Skin epidermis (tissue), 12 donors: ENCODE results near the gene PSMG3.

Source experiments
- H3K27ac ChIP-seq, 21 experiments: fragments of 200-600 bp; sonication (generic) in 11 of 21; one replicate each; pipeline ENCODE4 v1.5.0; 2020; ENCODE audit warnings: mild to moderate bottlenecking in 3 of 21, inconsistent platforms in 2 of 21, moderate library complexity in 2 of 21
- H3K4me3 ChIP-seq, 7 experiments: fragments of 200-600 bp; sonication (generic) in 2 of 7; one replicate each; pipeline ENCODE4 v1.5.0; 2020; ENCODE audit warnings: inconsistent platforms in 2 of 7, mild to moderate bottlenecking in 2 of 7, moderate library complexity in 1 of 7

PSMG3 gene

GRCh38 chr7:1561036-1561940 lies 8.5 kb downstream of the PSMG3 start:
- H3K4me3 ChIP-seq: no peak overlapping the region
- H3K27ac ChIP-seq: peak overlapping the region in 10 of 21 experiments; percentile 35 to 87 (median 82)

GRCh38 chr7:1560620-1561031 lies 9.2 kb downstream of the PSMG3 start:
- Histone ChIP-seq H3K27ac (peak overlapping the region in 20 of 21 experiments; percentile 38 to 87 (median 80)), H3K4me3 (peak overlapping the region in 5 of 7 experiments; percentile 5 to 34 (median 19))

- peak overlapping the region in 20 of 21 experiments; percentile 38 to 87 (median 80) for H3K27ac ChIP-seq
- H3K4me3 ChIP-seq: peak overlapping the region in 6 of 7 experiments; percentile 5 to 34 (median 16)
Measured at GRCh38 chr7:1559626-1560590, 9.9 kb downstream of the PSMG3 start.

GRCh38 chr7:1558841-1559625 lies 10.8 kb downstream of the PSMG3 start:
- Histone ChIP-seq H3K27ac (peak overlapping the region in 18 of 21 experiments; percentile 38 to 87 (median 80)), H3K4me3 (peak overlapping the region in 4 of 7 experiments; percentile 5 to 34 (median 14))

GRCh38 chr7:1558181-1558811 lies 11.5 kb downstream of the PSMG3 start:
- no peak overlapping the region for H3K4me3 ChIP-seq
- H3K27ac ChIP-seq: peak overlapping the region in 13 of 21 experiments; percentile 25 to 87 (median 81)

- H3K27ac ChIP-seq: peak overlapping the region in 2 of 21 experiments; percentile 81 to 87
- no peak overlapping the region for H3K4me3 ChIP-seq
Measured at GRCh38 chr7:1557771-1558170, 12.1 kb downstream of the PSMG3 start.

- Histone ChIP-seq H3K4me3 (no peak overlapping the region), H3K27ac (peak overlapping the region in 2 of 21 experiments; percentile 5 to 24)
Measured at GRCh38 chr7:1557006-1557405, 12.8 kb downstream of the PSMG3 start.

- H3K27ac ChIP-seq: peak within 1 kb of the TSS in 17 of 21 experiments; percentile 5 to 83 (median 61)
- peak within 1 kb of the TSS in 2 of 7 experiments; percentile 2 to 22 for H3K4me3 ChIP-seq
Measured at GRCh38 chr7:1555813-1556543, 13.9 kb downstream of the PSMG3 start, which contains the start of gene TMEM184A. Gene TMEM184A (minus strand): TSS chr7:1556205. CDS start chr7:1555484, 721 bp downstream.

GRCh38 chr7:1555046-1555812 lies 14.6 kb downstream of the PSMG3 start:
- Histone ChIP-seq H3K4me3 (peak overlapping the region in 2 of 7 experiments; percentile 2 to 22), H3K27ac (peak overlapping the region in 17 of 21 experiments; percentile 5 to 83 (median 61))

- Histone ChIP-seq H3K4me3 (peak overlapping the region in 1 of 7 experiments; percentile 22), H3K27ac (peak overlapping the region in 5 of 21 experiments; percentile 39 to 83 (median 61))
Measured at GRCh38 chr7:1554333-1555045, 15.3 kb downstream of the PSMG3 start.

GRCh38 chr7:1553512-1554210 lies 16.2 kb downstream of the PSMG3 start:
- no peak overlapping the region for H3K4me3 ChIP-seq
- no peak overlapping the region for H3K27ac ChIP-seq

GRCh38 chr7:1552200-1552599 lies 17.6 kb downstream of the PSMG3 start:
- Histone ChIP-seq H3K4me3 (no peak overlapping the region), H3K27ac (no peak overlapping the region)

- no peak overlapping the region for H3K27ac ChIP-seq
- no peak overlapping the region for H3K4me3 ChIP-seq
Measured at GRCh38 chr7:1550846-1551155, 19.0 kb downstream of the PSMG3 start.

GRCh38 chr7:1550005-1550845 lies 19.6 kb downstream of the PSMG3 start:
- Histone ChIP-seq H3K4me3 (no peak overlapping the region), H3K27ac (no peak overlapping the region)

- Histone ChIP-seq H3K27ac (no peak overlapping the region), H3K4me3 (no peak overlapping the region)
Measured at GRCh38 chr7:1549357-1550004, 20.4 kb downstream of the PSMG3 start.
